ENCODE data around the gene UNC93B1. TPM values are rescaled to one million over a fixed set of nuclear protein-coding genes. Genes with fewer than 3 reads are reported as not detected.
A peak's percentile ranks its signal among the peaks of the same experiment; 100 is the strongest.

UNC93B1 gene
- total RNA-seq, 1 experiment from 2014 or later = 23.3 TPM

DNA sequence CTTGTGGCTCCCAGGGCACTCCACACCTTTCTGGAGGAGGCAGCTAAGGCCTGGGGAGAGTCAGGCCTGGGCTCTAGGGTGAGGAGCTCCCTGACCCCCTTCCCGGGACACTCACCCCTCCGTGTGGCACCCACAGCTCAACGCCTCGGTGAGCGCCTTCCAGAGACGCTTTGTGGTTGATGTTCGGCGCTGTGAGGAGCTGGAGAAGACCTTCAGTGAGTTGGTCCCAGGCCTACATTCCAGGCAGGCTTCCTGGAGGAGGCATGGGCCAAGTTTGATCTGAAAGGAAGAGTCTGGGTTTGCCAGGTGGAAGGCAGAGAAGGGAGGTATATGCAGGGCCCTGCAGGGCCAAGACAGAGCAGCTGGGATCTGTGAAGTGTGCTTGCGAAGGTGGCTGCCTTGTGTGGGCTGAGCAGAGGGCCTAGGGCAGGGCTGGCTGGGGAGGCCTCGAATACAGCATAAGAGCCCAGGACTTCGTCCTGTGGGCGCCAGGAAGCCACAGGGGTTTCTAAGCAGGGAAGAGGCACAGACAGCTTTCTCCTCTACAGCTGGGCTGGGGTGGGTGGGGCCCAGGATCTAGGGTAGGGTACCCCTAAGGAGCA, 37.8 kb upstream of the UNC93B1 start:
- Histone ChIP-seq H2AK5ac (ENCODE audit: insufficient read length, low read length) (no peak overlapping the region), H2BK5ac (ENCODE audit: insufficient read length, low read length) (no peak overlapping the region), H3K18ac (ENCODE audit: insufficient read length, low read depth, low read length) (no peak overlapping the region), H2BK120ac (ENCODE audit: low read depth, low read length, poor library complexity, severe bottlenecking) (no peak overlapping the region), H4K5ac (ENCODE audit: insufficient read length, low read depth, low read length) (no peak overlapping the region), H2BK12ac (ENCODE audit: insufficient read length, low read depth, low read length) (no peak overlapping the region), H3K4me1 (ENCODE audit: insufficient read depth, low read length) (no peaks in the 10 kb centered on the region; the same call in 1 of the 2 replicates), H3K23me2 (ENCODE audit: insufficient read length, low read depth, low read length, poor library complexity, severe bottlenecking) (no peaks in the 10 kb centered on the region), H2BK15ac (ENCODE audit: low read depth, low read length) (no peak overlapping the region), H4K91ac (ENCODE audit: insufficient read length, low read depth, low read length) (no peak overlapping the region), H3K4me2 (ENCODE audit: insufficient read depth, insufficient read length, low read length) (no peak overlapping the region), H3K27me3 (ENCODE audit: insufficient read depth, low read length) (no peaks in the 10 kb centered on the region), H2AFZ (ENCODE audit: low read length) (no peak overlapping the region), H3K4ac (ENCODE audit: low read depth, low read length) (no peak overlapping the region), H3K9me3 (ENCODE audit: control insufficient read depth, low read depth, low read length) (no peaks in the 10 kb centered on the region), H3K9ac (ENCODE audit: extremely low read depth, insufficient read length, low read length) (no peak overlapping the region), H3K14ac (ENCODE audit: insufficient read depth, low read length) (no peak overlapping the region), H3T11ph (ENCODE audit: low read length) (no peak overlapping the region), H3K23ac (ENCODE audit: insufficient read length, low read depth, low read length) (no peak overlapping the region), H3K56ac (ENCODE audit: insufficient read length, low read depth, low read length) (no peak overlapping the region), H4K8ac (replicated peaks; ENCODE audit: insufficient read length, low read depth, low read length) (no peak overlapping the region), H3K79me2 (ENCODE audit: insufficient read depth, low read length) (no peaks in the 10 kb centered on the region), H3K27ac (ENCODE audit: insufficient read length, low read depth, low read length) (no peak overlapping the region), H2BK20ac (ENCODE audit: low read depth, low read length, poor library complexity, severe bottlenecking) (no peak overlapping the region), H4K20me1 (ENCODE audit: control insufficient read depth, insufficient read depth, insufficient read length) (no peaks in the 10 kb centered on the region), H3K79me1 (ENCODE audit: insufficient read depth, low read depth, low read length, poor library complexity, severe bottlenecking) (no peaks in the 10 kb centered on the region)
- Mint-ChIP-seq H3K27me3 (ENCODE audit: low read depth) (no peaks in the 10 kb centered on the region), H3K4me1 (peaks cover 7 to 9% of the 10 kb centered on the region in 2 experiments), H3K9me3 (no peaks in the 10 kb centered on the region), H3K27ac (peak overlapping the region; percentile 83 to 94 (median 87); a peak in 6 of 7 replicates), H3K4me3 (no peak overlapping the region), H3K36me3 (ENCODE audit: insufficient read depth in 1 of 3, low read depth in 3 of 3) (no peaks in the 10 kb centered on the region; a peak in 1 of 7 replicates)
- DNase-seq = no peak
- TF ChIP-seq, protein P1, sequence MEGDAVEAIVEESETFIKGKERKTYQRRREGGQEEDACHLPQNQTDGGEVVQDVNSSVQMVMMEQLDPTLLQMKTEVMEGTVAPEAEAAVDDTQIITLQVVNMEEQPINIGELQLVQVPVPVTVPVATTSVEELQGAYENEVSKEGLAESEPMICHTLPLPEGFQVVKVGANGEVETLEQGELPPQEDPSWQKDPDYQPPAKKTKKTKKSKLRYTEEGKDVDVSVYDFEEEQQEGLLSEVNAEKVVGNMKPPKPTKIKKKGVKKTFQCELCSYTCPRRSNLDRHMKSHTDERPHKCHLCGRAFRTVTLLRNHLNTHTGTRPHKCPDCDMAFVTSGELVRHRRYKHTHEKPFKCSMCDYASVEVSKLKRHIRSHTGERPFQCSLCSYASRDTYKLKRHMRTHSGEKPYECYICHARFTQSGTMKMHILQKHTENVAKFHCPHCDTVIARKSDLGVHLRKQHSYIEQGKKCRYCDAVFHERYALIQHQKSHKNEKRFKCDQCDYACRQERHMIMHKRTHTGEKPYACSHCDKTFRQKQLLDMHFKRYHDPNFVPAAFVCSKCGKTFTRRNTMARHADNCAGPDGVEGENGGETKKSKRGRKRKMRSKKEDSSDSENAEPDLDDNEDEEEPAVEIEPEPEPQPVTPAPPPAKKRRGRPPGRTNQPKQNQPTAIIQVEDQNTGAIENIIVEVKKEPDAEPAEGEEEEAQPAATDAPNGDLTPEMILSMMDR (conservative IDR thresholded peaks at IDR 0.05) = no peak
- WGBS (ENCODE audit: extremely low coverage, insufficient read length, low lambda C conversion rate) = no CpG with 5 or more reads among the region's 12 CpGs

All from H9 (cell line).